Endothelial cell of umbilical vein (primary cell): ENCODE measurements around the gene STK10. TPM values are rescaled to one million over a fixed set of nuclear protein-coding genes. Genes with fewer than 3 reads are reported as not detected.

Source experiments
- BruUV-seq: library from RNA; stranded (reverse); fragments of 400-500 nt; replicated peaks from 2 replicates; lab custom pipeline; 2021; lab: Mats Ljungman, UMichigan
- CTCF ChIA-PET: fragments of 300-600, 350-600 bp; sonication (Branson Sonifier 250); formaldehyde crosslinking; loops from one replicate; lab custom pipeline; 2021; ENCODE audit warnings: antibody characterized with exemption, inconsistent platforms; lab: Charles Lee
- POLR2A ChIA-PET: fragments of 300-600, 350-600 bp; sonication (Branson Sonifier 250); formaldehyde crosslinking; loops from one replicate; lab custom pipeline; 2021; ENCODE audit warnings: antibody characterized with exemption, inconsistent platforms; lab: Charles Lee
- DNase-seq: peaks from one replicate; pipeline ENCODE4 v3.0.0-alpha.2; 2011; ENCODE audit warnings: low read depth, low spot score
- FAIRE-seq: peaks from 2 replicates; lab custom pipeline; 2011; peaks lifted over from hg19 to GRCh38; lab: Jason Lieb, UNC
- H2AFZ ChIP-seq: 2 replicates; pipeline ENCODE4 v1.6.0; 2012; ENCODE audit warnings: low read depth, low read length, control low read depth, inconsistent platforms
- H3K27ac ChIP-seq: 2 replicates; pipeline ENCODE4 v1.5.1; 2011; ENCODE audit warnings: low read depth, mild to moderate bottlenecking, control low read depth, low read length, moderate library complexity; ENCODE audit not compliant: insufficient read depth
- H3K27me3 ChIP-seq, 2 experiments: 2 replicates each; pipeline versions ENCODE4 v1.6.0 to v1.6.1; 2011; ENCODE audit warnings: low read length in 2 of 2, mixed read lengths in 1 of 2; ENCODE audit not compliant: control insufficient read depth in 2 of 2, insufficient read depth in 2 of 2
- H3K36me3 ChIP-seq, 2 experiments: 2 replicates in 1 of 2; 3 replicates in 1 of 2; pipeline ENCODE4 v1.5.1; 2011; ENCODE audit warnings: low read length in 2 of 2, mild to moderate bottlenecking in 1 of 2, moderate library complexity in 1 of 2; ENCODE audit not compliant: control insufficient read depth in 2 of 2, insufficient read depth in 2 of 2; ENCODE audit errors: extremely low read depth in 1 of 2
- H3K4me1 ChIP-seq: 3 replicates; pipeline ENCODE4 v1.5.1; 2011; ENCODE audit warnings: mild to moderate bottlenecking, low read length; ENCODE audit not compliant: control insufficient read depth, insufficient read depth; ENCODE audit errors: extremely low read depth
- H3K4me2 ChIP-seq: 2 replicates; pipeline ENCODE4 v1.6.1; 2011; ENCODE audit warnings: low read length, control low read depth, mixed read lengths; ENCODE audit not compliant: insufficient read depth
- H3K4me3 ChIP-seq, 3 experiments: fragments of 200-600 bp in 1 of 3; sonication (generic), shearing (Covaris generic) in 1 of 3; replicated peaks in 1 of 3; 2 replicates each; pipeline ENCODE4 v1.5.1; 2011 to 2016; ENCODE audit warnings: control low read depth in 3 of 3, low read length in 3 of 3, mild to moderate bottlenecking in 2 of 3, inconsistent platforms in 1 of 3, low read depth in 1 of 3, moderate library complexity in 1 of 3; ENCODE audit not compliant: insufficient read depth in 1 of 3
- H3K79me2 ChIP-seq: 2 replicates; pipeline ENCODE4 v1.6.0; 2012; ENCODE audit warnings: low read length, inconsistent platforms; ENCODE audit not compliant: control insufficient read depth, insufficient read depth
- H3K9ac ChIP-seq: replicated peaks from 2 replicates; pipeline ENCODE3; 2011; ENCODE audit warnings: low read length, control low read depth; ENCODE audit not compliant: insufficient read depth; ENCODE audit errors: extremely low read depth
- H3K9me1 ChIP-seq: replicated peaks from 3 replicates; pipeline ENCODE4 v1.6.0; 2011; ENCODE audit warnings: mild to moderate bottlenecking, low read length; ENCODE audit not compliant: control insufficient read depth, insufficient read depth; ENCODE audit errors: extremely low read depth
- H3K9me3 ChIP-seq: replicated peaks from 2 replicates; pipeline ENCODE4 v1.5.1; 2012; ENCODE audit warnings: low read length, inconsistent platforms; ENCODE audit not compliant: control insufficient read depth, insufficient read depth
- H4K20me1 ChIP-seq: replicated peaks from 2 replicates; pipeline ENCODE3; 2011; ENCODE audit warnings: mild to moderate bottlenecking, low read length; ENCODE audit not compliant: control insufficient read depth, insufficient read depth; ENCODE audit errors: extremely low read depth
- EZH2 ChIP-seq: IDR thresholded peaks from 2 replicates; pipeline ENCODE4 v1.6.1; 2012; ENCODE audit warnings: borderline replicate concordance, low read depth, mild to moderate bottlenecking, moderate library complexity, low read length, inconsistent platforms; ENCODE audit not compliant: severe bottlenecking
- FOS ChIP-seq: IDR thresholded peaks from 2 replicates; pipeline ENCODE4 v1.6.1; 2011; ENCODE audit warnings: mild to moderate bottlenecking, low read length, moderate library complexity, borderline replicate concordance; ENCODE audit not compliant: insufficient read depth
- GATA2 ChIP-seq: IDR thresholded peaks from 2 replicates; pipeline ENCODE4 v1.7.0; 2011; ENCODE audit warnings: low read depth, mild to moderate bottlenecking, moderate library complexity, mixed read lengths, low read length; ENCODE audit not compliant: insufficient read length, insufficient read depth
- JUN ChIP-seq: IDR thresholded peaks from 2 replicates; pipeline ENCODE4 v1.6.1; 2011; ENCODE audit warnings: borderline replicate concordance, low read depth; ENCODE audit not compliant: insufficient read length, insufficient read depth
- MAX ChIP-seq: IDR thresholded peaks from 2 replicates; pipeline ENCODE4 v1.6.1; 2011; ENCODE audit not compliant: insufficient read depth, insufficient read length
- MYC ChIP-seq: IDR thresholded peaks from one replicate; pipeline ENCODE4 v1.6.1; 2011; ENCODE audit warnings: mild to moderate bottlenecking, low read depth, low read length
- POLR2A ChIP-seq: IDR thresholded peaks from 2 replicates; pipeline ENCODE4 v1.6.1; 2012; ENCODE audit warnings: low read depth, mild to moderate bottlenecking, control low read depth, low read length
- POLR2AphosphoS5 ChIP-seq: IDR thresholded peaks from 2 replicates; pipeline ENCODE4 v1.6.1; 2012; ENCODE audit warnings: low read depth, mild to moderate bottlenecking, control low read depth, low read length, moderate library complexity; ENCODE audit not compliant: insufficient read depth
- dilution Hi-C: fragments of 300-500 bp; cut with MboI; formaldehyde crosslinking; loops from one replicate; pipeline ENCODE4 v1.15.0; 2019; ENCODE audit warnings: low sequenced_read_pairs; ENCODE audit not compliant: extremely low pct_ligation_motif_present
- intact Hi-C: fragments of 100-400 bp; cut with micrococcal nuclease; formaldehyde crosslinking; loops from one replicate; pipeline ENCODE4 v1.10.0; 2022
- polyA plus RNA-seq, 4 experiments: library from polyadenylated mRNA; depleted of rRNA in 3 of 4; stranded (reverse) in 3 of 4; unstranded in 1 of 4; fragments of >200 nt; gene quantifications; 2 replicates each; pipeline versions ENCODE4 v1.2.1 to v1.2.3, GENCODE V29; 2011 to 2012; ENCODE audit warnings: missing spikeins in 1 of 4
- total RNA-seq: library from RNA; stranded (reverse); gene quantifications from 2 replicates; pipeline ENCODE4 v1.2.3, GENCODE V29; 2021
- TF ChIP-seq, protein P1 (sequence below), 2 donors: IDR thresholded peaks; 1 replicate in 1 of 2; 2 replicates in 1 of 2; pipeline ENCODE4 v1.5.1; 2011; ENCODE audit warnings: low read length in 2 of 2, mild to moderate bottlenecking in 2 of 2, moderate library complexity in 2 of 2, control low read depth in 1 of 2, inconsistent platforms in 1 of 2, low read depth in 1 of 2; ENCODE audit not compliant: insufficient read depth in 1 of 2; ENCODE audit errors: extremely low read depth in 1 of 2

STK10 gene
- total and polyA plus RNA-seq, 2 donors (not counting 3 experiments of a cell fraction or from before 2014, with no cell fraction given): 16.9 to 47.2 TPM

- Histone ChIP-seq H3K4me3 (no peak overlapping the region), H3K4me1 (no peaks in the 10 kb centered on the region), H3K79me2 (no peaks in the 10 kb centered on the region), H2AFZ (no peak overlapping the region), H3K27ac (no peak overlapping the region), H3K9me3 (no peaks in the 10 kb centered on the region), H3K36me3 (peaks cover 6 to 9% of the 10 kb centered on the region in 2 experiments), H4K20me1 (no peaks in the 10 kb centered on the region), H3K9me1 (no peaks in the 10 kb centered on the region), H3K9ac (no peak overlapping the region), H3K27me3 (no peaks in the 10 kb centered on the region), H3K4me2 (no peak overlapping the region)
- dilution Hi-C loops: no loop called here
- TF ChIP-seq POLR2A (no peak), MAX (no peak), GATA2 (no peak), MYC (no peak), POLR2AphosphoS5 (no peak), FOS (no peak), EZH2 (no peak), JUN (no peak)
- TF ChIP-seq, protein P1, sequence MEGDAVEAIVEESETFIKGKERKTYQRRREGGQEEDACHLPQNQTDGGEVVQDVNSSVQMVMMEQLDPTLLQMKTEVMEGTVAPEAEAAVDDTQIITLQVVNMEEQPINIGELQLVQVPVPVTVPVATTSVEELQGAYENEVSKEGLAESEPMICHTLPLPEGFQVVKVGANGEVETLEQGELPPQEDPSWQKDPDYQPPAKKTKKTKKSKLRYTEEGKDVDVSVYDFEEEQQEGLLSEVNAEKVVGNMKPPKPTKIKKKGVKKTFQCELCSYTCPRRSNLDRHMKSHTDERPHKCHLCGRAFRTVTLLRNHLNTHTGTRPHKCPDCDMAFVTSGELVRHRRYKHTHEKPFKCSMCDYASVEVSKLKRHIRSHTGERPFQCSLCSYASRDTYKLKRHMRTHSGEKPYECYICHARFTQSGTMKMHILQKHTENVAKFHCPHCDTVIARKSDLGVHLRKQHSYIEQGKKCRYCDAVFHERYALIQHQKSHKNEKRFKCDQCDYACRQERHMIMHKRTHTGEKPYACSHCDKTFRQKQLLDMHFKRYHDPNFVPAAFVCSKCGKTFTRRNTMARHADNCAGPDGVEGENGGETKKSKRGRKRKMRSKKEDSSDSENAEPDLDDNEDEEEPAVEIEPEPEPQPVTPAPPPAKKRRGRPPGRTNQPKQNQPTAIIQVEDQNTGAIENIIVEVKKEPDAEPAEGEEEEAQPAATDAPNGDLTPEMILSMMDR (IDR thresholded peaks at IDR 0.05; ENCODE audit: extremely low read depth in 1 of 2, insufficient read depth in 1 of 2, low read depth in 1 of 2, low read length in 2 of 2): no peak
- FAIRE-seq (no peak), DNase-seq (no peak)
- CTCF ChIA-PET: no interaction called here
- intact Hi-C loops: loop anchor here (5.0 kb wide), 2 partner anchors 48 to 637 kb away; partner anchors contain the start of gene FGF18
- POLR2A ChIA-PET: no interaction called here
- no TSS peak for BruUV-seq
Measured at GRCh38 chr5:172054611-172055153, 133.3 kb downstream of the STK10 start.
